HG03159 (cell line): ENCODE data around the gene DCAF17.
"Not testable (repeated sequence)": the region's sequence is repeated elsewhere in the genome, so short reads cannot be mapped to it uniquely, and the experiment has no call there.

Source experiments
- ATAC-seq: cut with Tn5 transposase; IDR thresholded peaks from one replicate; pipeline ENCODE4 v1.9.1; 2021; ENCODE audit warnings: mild to moderate bottlenecking, moderate library complexity; ENCODE audit not compliant: unreplicated experiment

The DCAF17 gene

GRCh38 chr2:171451074-171451473, 17.0 kb downstream of the DCAF17 start:
- ATAC-seq = no peak

DNA sequence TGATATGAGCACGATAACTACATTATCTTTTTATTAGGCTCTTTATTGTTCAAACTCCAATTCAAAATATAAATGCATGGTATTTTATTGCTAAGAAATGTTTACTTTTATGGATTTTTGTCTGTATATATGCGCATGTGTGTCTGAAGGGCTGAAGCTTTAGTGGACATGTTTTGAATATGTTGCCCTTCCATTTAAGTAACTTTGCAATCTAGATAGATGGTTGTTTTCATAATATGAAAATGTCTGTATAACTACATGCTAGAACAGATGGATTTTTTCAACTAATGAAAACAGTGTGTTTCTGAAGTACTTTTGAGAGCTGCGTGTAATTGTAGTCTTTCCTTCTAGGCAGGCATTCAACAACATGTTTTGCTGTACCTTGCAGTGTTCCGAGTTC, 18.7 kb downstream of the DCAF17 start:
- ATAC-seq = no peak

DNA sequence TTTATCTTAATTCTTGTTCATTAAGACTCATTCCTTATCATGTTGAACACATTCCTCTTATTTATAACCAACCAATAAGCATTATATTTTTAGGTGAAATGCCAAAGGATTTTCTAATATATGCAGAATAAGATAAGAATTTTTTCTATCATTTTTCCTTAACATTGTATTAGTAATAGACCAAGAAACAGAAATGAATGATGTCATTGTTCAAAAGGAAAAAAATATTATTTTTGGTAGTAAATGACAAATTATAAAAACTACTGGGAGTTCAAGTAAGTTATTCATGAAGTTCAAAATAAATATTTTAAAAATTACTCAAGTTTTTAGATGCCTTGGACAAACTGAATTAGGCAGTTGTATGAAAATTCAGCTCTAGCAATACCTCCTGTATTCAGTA, 25.5 kb downstream of the DCAF17 start:
- ATAC-seq = no peak

GRCh38 chr2:171460537-171460936, 26.5 kb downstream of the DCAF17 start:
- no peak for ATAC-seq

DNA sequence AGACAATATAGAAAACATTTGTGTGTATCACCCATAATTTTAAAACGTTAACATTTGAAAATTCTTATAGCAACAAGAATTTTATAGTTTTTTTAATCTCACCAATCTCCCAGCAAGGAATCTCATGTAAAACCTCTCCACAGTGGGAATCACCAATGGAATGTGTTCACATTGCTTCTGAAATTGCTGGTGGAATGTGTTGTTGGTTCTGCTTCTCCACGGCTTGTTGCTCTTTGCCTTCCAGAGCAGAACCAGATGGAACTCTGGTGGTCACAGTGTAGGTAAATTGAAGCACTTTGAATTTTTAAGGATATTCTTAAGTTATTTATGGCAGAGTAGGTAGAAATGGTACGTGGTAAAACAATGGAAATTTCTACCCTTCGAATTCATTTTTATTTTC, 35.1 kb downstream of the DCAF17 start:
- no peak for ATAC-seq

GRCh38 chr2:171470129-171470528, 36.1 kb downstream of the DCAF17 start:
- no peak for ATAC-seq

- no peak for ATAC-seq
These were observed 42.0 kb downstream of the DCAF17 start for GRCh38 chr2:171475979-171476378.

DNA sequence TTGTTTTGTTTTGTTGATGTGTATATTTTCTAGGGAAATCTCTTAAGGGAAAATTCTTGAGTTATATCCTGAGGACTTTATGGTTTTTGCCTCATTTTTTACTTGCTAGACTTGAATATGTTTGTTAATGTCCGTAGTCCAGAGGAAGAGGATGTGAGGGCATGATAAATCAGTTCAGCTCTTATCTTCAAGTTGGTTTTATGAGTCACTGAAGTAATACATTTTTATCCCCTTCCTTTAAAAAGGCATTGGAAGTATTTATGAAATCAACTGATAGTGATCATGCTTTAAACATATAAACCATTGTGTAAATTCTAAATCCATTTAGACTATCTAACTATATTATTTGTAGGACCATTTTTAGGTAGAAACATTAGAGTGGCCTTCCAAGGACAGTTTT, 44.3 kb downstream of the DCAF17 start:
- no peak for ATAC-seq

- ATAC-seq = peak; percentile 53
These were observed 45.3 kb downstream of the DCAF17 start for GRCh38 chr2:171479154-171479814.

DNA sequence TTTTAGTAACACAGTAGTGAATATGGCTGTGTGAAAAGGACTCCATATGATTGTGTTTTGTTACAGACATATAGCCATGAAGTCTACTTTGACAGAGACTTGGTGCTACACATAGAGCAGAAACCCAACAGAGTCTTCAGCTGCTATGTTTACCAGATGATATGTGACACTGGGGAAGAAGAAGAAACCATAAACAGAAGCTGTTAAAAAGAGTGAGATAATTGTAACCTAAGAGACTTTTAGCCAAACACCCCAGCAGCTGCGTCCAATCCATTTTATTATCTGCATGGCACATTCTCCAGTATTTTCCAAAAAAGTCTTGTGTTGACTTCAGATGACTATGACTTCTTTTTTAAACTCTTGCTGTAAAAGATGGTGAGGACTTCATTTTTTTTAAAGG, 46.9 kb downstream of the DCAF17 start:
- ATAC-seq = no peak

- no peak for ATAC-seq
These were observed 48.3 kb downstream of the DCAF17 start for GRCh38 chr2:171482308-171482707.

GRCh38 chr2:171482877-171483276, 48.9 kb downstream of the DCAF17 start:
- no peak for ATAC-seq

DNA sequence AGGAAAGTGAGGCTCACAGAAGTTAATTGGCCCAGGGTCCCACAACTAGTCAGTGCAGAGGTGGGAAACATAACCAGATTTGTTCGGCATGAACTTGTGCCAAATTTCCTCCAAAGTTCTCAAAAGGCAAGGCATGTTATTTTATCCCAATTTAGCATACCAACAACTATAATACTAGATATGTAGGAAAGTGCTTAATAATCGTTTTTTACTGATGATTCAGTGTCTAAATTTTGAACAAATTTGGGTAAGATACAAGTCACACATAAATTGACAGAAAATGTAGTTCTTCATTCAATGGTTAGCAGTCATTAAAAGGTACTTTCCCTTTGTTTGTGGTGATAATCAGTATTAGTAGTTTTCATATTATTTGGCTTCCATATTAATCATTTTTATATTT, 49.8 kb downstream of the DCAF17 start:
- ATAC-seq = no peak

DNA sequence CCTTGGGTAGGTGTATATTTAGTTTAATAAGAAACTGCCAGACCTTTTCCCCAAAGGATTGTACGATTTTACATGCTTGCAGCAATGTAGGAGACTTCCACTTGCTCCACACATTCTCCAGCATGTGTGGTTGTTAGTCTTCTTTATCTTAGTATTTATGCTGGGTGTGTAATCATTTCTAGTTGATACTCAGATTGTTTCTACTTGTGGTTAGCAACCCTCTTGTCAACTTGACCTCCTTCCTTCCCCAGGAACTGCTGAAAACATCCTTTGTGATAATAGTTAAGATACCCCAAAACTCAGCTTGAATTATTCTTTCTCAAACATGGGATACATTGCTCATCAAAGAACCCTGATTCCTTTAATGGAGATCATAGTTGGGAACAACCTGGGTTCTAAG, 51.1 kb downstream of the DCAF17 start:
- ATAC-seq = no peak

- ATAC-seq = no peak
These were observed 53.2 kb downstream of the DCAF17 start for GRCh38 chr2:171487201-171487600.

DNA sequence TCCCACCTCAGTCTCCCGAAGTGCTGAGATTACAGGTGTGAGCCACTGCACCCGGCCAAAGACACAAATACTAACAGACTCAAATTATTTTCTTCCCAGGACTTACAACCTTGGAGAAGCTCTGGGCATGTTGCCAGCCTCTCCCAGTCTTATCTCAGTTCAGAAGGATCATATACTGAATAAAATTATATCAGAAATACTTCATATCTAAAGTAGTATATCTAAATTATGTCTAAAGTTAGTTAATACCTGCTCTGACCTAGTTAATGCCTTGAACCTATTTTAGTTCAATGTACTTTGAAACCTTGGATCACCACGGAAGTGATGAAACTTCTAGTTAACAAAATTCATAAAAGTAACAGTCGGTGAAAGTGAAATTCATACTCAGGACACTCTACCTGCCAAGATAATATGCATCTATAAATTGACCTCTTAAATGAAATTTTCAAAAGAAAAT, 53.8 kb downstream of the DCAF17 start:
- ATAC-seq = no peak

- ATAC-seq = no peak
These were observed 56.6 kb downstream of the DCAF17 start for GRCh38 chr2:171490577-171490976.

GRCh38 chr2:171491292-171491691, 57.3 kb downstream of the DCAF17 start:
- no peak for ATAC-seq

- ATAC-seq = no peak
These were observed 58.6 kb downstream of the DCAF17 start for GRCh38 chr2:171492664-171493063.

- not testable (repeated sequence) for ATAC-seq
These were observed 63.6 kb downstream of the DCAF17 start for GRCh38 chr2:171497664-171498063.

GRCh38 chr2:171505374-171505773, 71.3 kb downstream of the DCAF17 start:
- ATAC-seq = no peak

GRCh38 chr2:171509945-171510731, 76.1 kb downstream of the DCAF17 start:
- no peak for ATAC-seq
